ENCODE measurements around the gene RTN4R.
"Not testable (repeated sequence)": the region's sequence is repeated elsewhere in the genome, so short reads cannot be mapped to it uniquely, and the experiment has no call there.

DNA sequence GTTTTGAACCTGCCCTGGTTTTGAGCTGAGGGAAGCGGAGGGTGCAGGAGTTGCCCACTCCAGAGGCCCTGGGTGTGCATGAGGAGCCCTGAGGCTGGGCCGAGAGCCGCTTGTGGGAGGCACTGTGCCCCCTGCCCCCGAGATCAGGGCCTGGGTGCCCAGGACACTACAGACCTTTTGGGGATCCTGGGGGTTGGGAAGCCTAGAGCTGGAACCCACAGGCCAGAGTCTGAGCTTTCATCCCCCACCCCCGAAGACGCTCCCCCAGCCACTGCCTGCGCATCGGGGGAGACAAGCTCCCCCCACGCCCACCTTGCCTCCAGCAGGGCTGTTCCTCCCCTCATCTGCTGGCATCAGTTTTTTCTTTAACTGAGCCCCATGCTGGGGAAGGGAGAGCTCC lies 13.4 kb upstream of the RTN4R start:
- TF ChIP-seq CTCF, POLR2A (IDR thresholded peaks at IDR 0.05): not testable (repeated sequence)
